Umbilical cord (tissue), 2 donors: ENCODE measurements around the gene RGS1. TPM values are rescaled to one million over a fixed set of nuclear protein-coding genes. Genes with fewer than 3 reads are reported as not detected.
A peak's percentile ranks its signal among the peaks of the same experiment; 100 is the strongest.

Experiments used
- DNase-seq: peaks from one replicate; pipeline ENCODE4 v3.0.0-alpha.2; 2015; ENCODE audit warnings: low spot score
- total RNA-seq: library from RNA; depleted of rRNA; stranded (reverse); fragments of >200 nt; gene quantifications from one replicate; pipeline ENCODE4 v1.2.3, GENCODE V29; 2014; ENCODE audit warnings: low replicate concordance; ENCODE audit not compliant: insufficient read depth

The RGS1 gene
- total RNA-seq, 1 donor from 2014 or later = 84.7 TPM

DNA sequence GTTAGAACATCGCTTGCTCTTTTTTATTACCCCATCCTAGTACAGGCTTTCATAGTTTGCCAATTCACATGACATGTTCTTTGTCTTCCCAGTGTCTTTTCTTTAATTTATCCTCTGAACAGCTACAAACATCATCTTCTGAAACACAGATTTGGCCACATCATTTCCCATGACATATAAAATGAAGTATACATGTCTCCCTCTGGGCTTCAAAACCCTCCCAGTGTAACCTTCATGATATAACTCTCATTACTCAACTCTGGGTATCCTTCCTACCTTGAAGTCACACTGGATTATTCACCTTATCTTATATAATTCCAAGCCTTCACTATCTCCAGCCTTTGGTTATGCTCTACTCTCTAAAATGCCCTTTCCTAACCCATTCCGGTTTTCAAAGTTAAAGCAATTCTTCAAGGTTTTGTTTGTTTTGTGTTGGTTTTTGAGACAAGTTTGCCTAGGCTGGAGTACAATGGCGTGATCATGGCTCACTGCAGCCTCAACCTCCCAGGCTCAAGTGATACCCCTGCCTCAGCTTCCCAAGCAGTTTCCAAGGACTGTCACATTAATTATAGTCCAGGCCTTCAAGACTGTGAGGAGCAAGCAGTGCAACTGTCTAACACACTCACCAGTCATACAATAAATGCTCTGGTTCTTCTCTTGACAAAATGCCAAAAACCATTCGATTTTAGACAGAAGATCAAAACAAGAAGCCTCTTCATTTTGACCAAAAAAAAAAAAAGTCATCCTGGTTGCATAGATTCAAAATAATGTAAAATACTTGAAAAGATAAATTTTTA, 5.8 kb downstream of the RGS1 start:
- no peak for DNase-seq

DNA sequence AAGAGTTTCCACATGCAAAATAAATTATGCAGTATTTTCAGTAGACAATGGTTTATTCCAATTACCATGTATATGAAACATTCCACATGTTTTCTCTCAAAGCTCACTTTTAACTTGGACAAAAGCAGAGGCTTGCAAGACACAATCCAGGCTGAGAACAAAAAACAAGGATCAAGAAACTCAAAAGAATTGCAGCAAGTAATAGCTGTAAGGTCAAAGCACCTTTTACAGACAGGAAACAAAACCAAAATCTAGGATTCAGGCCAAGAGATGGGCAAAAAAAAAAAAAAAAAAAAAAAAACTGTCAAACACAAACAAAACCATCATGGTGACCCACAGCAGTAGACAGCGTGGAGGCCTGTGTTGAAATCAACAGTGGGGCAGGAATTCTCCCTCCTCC, 9.3 kb downstream of the RGS1 start:
- DNase-seq = no peak

DNA sequence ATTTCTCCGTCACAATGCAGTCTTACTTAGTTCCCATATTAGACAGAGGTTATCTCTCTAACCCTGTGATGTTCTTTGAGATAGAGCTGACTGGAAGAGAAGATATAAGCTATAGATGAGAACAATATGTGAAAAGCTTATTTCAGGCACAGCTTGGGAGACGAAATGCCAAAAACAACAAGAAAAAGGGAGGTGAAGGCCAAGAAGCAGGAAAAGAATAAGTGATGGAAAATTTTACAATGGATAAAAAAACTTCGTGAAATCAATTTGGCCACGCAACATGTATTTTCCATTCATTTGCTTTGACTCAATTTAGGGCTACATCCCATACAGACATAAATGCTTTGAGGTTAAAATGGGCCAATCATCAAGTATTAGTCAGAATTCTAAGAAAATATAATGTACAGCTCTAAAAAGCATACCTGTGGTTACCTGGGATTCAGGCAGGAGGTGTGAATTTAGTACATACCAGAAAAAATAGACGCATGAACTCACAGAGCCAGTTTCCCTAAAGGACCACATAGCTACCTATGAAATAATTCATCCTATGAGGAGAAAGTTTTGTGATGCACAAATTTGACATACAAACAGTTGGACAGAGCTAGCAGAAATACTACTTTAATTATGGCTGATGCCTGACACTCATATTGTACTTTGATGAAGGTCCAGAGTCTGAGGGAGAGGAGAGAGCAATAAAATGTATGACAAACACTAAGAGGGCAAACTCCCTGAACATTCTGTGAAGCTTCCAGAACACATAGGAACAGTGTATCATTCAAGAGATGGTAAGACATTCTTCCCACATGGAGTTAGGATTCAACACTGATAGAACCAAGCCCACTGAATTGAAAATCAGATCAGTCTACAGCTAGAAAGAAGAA, 12.1 kb downstream of the RGS1 start:
- no peak for DNase-seq

DNA sequence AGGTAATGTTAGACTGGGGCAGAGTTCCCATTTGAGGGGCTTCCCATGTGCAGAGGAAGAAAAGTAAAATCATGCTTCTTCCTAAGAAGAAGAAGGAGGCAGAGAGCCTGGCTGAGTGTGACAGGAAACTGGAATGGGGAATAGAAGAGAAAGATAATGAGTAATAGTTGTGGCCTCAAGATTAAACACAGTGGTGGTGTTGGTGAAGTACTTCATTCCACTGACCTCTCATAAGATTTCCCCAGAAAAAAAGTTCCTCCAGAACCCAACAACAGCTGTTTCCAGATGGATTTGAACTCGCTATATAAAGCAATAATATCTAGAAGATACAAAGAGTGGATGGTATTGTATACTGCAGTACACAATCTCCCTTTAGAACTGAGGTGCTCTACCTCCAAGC, 13.0 kb downstream of the RGS1 start:
- no peak for DNase-seq

DNA sequence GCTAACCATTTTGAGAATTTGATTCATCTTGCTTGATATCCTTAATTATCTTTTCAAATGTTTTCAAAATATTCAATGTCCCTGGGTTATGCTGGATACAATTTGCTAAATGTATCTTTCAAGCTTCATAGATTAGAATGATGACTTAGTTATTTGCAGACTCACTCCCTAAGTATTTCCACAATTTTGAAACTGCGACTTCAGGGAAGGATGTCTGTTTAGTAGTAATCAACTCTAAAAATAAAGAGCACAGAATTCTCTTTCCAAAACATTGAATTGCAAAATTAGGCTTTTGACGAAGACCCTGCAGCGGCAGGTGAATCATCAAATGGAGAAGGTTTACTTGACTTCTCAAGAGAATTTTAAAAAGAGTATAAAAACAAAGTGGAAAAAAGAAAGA, 14.2 kb downstream of the RGS1 start:
- DNase-seq = peak; percentile 28

DNA sequence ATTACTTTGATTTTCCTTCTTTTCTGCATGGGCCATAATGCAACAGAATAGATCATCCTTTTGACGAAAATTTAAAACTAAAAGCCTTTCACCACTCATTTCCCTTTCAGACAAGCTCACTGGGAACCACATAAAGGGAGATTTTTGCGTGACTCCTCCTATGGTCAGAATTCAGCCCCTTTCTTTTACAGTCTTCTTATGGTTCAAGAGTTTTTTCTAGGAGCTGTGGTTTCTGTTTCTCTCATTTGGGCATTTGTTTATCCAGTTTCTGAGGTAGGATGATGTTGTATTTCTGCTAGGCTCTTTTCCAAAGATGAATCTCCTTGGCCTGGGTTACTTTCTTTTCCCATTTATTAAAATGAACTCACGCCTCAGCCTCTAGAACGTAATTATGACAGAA, 16.9 kb downstream of the RGS1 start:
- DNase-seq = no peak

DNA sequence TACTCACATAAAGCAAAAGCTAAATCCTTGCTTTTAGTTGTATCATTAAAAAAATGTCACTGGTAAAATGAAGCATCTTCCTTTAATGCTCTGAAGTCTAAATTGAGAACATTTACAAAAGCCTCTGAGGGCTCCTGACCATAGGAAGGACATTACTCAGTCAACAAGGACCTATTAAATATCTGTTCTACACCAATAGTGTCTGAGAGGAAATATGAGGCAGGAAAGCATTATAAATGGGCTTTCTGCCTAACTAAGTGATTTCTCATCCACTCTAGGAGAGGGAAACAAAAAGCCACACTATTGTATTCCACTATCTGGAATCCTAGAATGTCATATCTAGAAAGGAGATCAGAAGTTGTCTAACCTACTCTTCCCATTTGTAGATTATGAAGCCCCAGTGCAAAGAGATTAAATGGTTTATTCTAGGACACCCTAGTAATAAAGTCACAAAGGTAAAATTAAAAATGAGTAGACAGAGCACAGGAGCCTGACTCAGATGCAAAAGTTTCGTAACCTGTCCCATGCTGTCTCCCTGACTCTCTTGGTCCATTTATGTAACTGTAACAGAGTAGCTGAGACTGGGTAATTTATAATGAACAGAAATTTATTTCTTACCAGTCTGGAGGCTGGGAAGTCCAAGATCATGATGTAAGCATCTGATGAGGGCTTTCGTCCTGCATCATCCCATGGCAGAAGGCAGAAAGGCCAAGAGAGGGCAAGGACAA, 17.6 kb downstream of the RGS1 start:
- no peak for DNase-seq

DNA sequence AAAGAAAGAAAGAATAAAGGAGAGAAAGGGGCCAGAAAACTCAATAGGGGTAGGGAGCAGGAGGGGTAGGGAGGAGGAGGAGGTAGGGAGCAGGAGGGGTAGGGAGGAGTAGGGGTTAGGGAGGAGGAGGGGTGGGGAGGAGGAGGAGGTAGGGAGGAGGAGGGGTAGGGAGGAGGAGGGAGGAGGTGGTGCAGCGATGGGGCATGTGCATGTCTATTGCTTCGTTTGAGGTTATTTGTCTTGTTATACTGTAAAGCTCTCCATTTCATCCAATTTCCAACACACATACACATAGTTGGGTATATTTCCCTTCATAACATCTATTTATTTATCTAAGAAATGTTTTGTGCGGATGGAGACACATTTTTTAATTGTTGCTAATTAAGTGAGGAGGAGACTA, 19.7 kb downstream of the RGS1 start:
- no peak for DNase-seq

DNA sequence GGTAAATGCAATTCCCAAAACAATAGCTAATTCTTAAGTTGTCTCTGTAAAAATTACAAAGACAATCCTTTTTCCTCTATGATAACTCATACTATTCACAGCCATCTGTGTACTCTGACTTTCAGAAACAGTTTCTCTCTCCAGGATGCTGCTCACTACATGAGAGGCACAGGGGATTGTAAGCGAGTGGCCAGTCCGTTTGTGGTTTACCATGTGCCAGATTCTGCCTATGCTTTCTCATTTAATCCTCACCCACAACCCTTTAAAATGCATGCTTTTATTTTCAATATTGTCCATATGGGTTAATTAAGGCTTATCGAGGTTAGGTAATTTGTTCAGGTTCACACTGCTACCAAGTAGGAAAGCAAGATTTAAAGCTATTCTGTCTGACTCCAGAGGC, 23.0 kb downstream of the RGS1 start:
- DNase-seq = no peak

DNA sequence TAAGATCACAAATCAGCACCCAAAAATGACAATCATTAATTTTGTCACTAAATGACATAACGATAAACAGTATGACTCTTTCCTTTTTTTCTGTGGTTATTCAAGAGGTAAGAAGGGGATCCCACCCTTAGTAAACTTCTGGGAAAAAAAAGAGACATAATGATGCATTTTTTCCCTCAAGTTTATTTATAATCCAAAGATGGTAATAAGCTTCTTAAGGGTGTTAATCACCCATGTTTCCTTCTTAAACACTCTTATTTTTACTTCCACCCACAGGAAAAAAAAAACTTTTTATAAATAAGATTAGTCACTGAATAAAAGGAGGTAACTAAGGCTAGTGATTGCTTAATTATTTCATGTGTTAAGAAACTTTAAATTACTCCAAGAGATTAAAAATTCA, 24.7 kb downstream of the RGS1 start:
- DNase-seq = no peak

DNA sequence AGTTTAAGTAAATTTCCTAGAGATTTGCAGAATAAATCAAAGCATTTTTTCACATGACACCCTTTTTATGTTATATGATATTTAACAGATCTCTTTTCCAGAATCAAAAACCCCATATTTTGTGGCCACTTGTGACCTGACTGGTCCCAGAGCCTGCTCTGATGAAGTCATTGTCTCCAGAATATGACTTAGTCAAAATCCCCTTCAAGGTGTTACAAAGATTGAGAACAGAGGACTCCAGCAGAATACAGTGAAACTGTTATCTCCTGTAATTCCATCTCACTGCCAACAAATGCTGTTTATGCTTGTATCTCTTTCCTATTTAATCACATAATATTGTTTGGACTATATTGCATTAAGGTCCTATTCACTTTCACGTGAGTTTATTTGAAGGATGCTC, 25.6 kb downstream of the RGS1 start:
- DNase-seq = no peak

DNA sequence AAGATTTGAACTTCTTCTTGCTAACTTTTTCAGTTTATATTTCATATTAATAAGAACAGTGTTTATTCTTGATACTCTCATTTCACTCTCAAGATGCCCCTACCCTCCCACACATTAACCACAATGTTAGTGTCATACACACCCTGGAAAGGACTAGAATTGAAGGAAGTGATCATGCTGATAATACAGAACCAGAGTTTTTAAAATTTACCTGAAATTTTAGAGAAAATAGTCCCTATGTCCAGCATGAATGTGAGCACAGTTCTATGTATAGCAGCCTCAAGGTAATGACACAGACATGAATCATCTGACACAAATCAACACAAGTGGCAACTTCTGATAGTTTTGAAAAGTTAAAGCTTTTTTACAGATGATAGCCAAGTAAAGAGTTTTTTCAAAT, 26.0 kb downstream of the RGS1 start:
- no peak for DNase-seq

DNA sequence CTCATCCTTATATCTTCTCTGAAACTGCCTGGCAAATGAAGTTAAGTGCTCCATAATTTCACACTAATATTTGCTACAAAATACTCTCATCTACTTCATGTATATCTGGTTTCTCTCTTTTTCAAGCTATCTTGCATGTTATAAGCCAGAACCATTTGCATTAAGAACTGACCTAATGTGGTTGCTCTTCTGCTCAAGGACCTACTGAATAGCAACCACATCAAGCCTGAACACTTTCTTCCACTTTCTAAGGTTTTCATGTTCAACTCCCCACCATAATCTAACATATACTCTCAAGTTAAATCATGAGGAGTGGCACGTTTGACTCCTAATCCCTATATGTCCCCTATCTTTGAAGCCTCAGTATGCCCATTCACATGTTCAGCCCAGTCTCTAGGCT, 27.2 kb downstream of the RGS1 start:
- DNase-seq = no peak

DNA sequence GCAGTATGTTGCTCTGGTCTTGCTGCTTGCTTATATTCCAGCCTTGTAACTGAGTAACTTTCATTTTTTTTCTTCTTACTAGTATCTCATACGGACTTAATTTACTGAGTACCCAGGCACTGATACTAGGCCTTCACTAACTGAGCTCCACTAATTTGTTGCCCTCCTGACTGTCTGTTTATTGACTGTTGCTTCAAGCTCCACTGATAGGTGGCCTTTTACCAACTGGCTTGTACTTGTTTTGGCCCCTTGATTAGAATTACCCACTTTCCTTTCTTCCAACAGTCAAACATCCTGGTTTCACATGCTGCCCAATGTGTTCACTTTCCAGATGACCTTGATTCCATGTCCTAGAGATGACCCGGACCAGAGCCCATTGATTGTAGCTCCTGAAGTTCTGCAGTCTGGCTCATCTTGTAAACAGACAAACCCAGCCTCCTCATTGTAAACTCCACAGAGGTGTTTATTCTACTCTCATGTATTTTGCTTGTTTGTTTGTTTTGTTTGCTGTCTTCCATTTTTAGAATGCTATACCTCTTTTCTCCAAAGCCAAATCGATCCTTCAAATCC, 27.7 kb downstream of the RGS1 start:
- DNase-seq = no peak

DNA sequence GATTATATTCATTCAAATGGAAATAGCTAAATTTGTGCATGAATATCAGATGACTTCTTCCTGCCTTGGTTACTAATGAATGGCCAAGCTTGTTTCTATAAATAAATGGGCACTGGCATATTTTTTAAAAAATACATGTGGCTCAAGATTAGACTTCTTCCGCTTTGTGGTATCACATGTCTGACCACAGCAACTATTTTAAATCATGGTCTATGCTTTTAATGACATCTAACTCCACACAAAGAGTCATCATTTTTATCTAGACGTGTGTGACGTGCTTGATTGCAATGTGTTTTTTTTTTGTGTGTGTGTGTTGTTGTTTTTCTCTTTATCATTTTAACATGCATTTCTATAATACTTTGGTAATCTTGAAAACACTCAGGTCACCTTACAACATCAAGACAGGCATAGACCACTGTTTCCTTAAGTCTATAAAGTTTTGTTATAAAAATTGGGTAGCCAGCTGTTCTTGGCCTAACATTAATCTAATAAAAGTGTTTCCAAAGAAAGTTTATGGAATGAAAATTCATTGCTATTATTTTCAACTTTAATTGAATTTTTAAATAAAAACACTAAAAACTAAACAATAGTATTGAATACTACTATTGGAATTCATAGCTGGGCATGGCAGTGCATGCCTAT, 29.5 kb downstream of the RGS1 start:
- DNase-seq = no peak

DNA sequence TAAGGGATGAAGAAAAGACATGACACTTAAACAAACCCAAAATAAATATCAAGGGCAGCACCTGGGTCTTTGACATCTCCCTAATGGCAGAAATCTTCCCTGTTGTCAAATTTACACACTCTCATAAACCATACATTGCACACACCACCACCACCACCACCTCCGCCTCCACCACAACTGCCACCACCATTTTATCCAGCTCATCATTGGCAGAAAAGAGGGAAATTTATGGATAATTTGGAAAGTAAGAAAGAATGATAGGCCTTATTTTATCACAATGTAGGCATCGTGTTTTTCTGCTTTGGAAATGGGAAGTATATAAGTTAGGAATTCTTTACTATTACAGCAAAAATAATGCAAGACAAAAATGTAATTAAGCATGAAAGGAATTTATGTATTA, 33.1 kb downstream of the RGS1 start:
- DNase-seq = no peak

DNA sequence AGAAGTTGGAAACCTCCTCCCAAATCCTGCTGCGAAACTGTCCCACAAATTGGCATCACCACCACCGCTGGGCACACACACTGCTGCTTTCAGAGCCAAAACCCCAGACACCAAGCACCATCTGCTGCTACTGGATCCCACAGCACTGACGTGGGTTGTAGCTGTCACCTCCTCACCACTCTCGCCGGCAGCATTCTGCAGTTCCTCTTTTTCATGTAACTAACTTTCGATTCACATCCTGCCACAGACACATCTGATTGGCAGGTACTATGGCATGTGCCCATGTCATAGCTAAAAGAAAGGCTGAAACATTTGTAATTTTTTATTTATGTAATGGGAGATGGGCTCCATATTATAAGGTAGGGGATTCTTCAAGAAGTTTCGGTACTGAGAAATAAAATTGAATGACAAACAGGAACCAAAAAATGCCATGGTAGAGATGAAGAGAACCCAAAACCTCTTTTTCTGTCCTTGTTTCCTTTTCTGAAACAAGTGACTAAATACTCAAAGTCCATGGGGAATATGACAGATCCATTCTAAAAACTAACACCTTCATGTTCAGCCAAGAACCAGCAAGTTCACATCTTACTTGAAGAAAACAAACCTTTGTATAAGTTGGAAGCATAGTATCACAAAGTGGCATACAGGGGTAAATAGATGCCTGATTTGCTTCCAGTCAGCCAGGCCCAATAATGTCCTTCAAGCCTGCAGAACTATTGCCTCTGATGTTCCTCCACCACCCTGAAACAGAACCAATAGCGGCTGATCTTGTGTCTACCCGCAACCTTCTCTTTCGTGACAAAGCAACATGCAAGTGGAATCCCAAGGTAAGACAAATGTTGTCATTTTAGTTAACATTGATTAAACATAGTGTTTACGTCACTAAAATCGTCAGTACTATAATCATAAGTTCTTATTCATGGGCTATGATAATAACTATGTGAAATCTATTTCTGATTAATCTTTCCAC, 33.8 kb downstream of the RGS1 start:
- DNase-seq = peak; percentile 27

DNA sequence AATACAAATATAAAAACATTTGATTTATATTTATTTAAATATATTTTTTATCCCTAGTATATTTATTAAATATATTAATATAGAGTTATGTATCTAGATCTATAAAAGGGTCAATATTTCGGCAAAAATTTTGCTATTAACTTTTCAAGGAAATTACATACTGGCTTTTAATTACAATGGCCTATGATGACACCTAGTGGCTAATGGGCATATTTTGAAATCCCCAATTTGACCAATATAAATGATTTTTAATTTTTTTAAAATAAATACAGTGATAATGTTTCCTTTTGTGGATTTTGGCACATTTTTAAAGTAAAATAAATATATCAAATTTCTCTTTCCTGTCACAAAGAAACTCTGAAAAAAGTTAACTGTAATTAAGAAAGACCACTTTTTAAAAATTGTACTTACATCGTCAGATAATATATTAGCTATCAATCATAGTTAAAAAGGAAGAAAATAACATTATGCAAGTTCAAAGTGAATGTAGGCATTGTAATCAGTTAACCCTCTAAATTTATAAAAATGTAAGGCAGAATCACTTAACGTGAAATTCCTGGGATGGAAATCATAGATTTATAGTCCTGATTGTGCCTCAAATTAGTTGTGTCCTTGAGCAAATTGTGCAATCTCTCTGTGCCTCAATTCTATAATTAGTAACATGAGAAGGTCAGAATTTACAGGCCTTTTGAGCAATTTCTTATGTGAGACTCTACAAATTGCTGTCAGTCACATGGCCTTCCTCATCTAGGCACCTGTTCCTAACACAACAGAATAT, 34.7 kb downstream of the RGS1 start:
- DNase-seq = peak; percentile 33

DNA sequence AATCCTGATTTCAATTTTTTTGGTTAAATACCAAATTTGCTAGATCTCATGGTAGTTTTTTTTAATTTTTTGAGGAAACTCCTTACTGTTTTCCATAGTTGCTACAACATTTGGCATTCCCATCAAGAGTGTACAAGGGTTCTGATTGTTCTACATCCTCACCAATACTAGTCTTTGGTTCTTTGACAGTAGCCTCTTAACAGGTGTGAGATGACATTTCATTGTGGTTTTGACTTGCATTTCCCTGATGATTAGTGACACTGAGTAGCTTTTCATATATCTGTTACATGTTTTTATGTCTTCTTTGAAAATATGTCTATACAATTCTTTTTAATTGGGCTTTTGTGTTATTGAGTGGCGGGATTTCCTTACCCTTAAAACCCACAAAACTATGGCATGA, 39.5 kb downstream of the RGS1 start:
- no peak for DNase-seq
